ENCODE results near the gene PROKR1.
"Not testable (repeated sequence)": the region's sequence is repeated elsewhere in the genome, so short reads cannot be mapped to it uniquely, and the experiment has no call there.

Gene PROKR1

GRCh38 chr2:68659081-68659480, 15.7 kb downstream of the PROKR1 start:
- no peak for DNase-seq

GRCh38 chr2:68660658-68661057, 17.3 kb downstream of the PROKR1 start:
- DNase-seq = no peak

- DNase-seq = no peak
These were observed 19.1 kb downstream of the PROKR1 start for GRCh38 chr2:68662466-68662865.

GRCh38 chr2:68663371-68664156, 20.2 kb downstream of the PROKR1 start:
- no peak for DNase-seq

GRCh38 chr2:68667371-68667770, 24.0 kb downstream of the PROKR1 start:
- DNase-seq = no peak

- no peak for DNase-seq
These were observed 26.3 kb downstream of the PROKR1 start for GRCh38 chr2:68669651-68670050.

- DNase-seq = no peak
These were observed 28.6 kb downstream of the PROKR1 start for GRCh38 chr2:68671961-68672360.

- no peak for DNase-seq
These were observed 30.3 kb downstream of the PROKR1 start for GRCh38 chr2:68673631-68674030.

- no peak for DNase-seq
These were observed 32.1 kb downstream of the PROKR1 start for GRCh38 chr2:68675470-68675869.

GRCh38 chr2:68677837-68678236, 34.5 kb downstream of the PROKR1 start:
- DNase-seq = not testable (repeated sequence)

- peak; percentile 13 for DNase-seq
These were observed 36.0 kb downstream of the PROKR1 start for GRCh38 chr2:68679166-68679916.

GRCh38 chr2:68679917-68680267, 36.5 kb downstream of the PROKR1 start:
- not testable (repeated sequence) for DNase-seq

- DNase-seq = no peak
These were observed 40.8 kb downstream of the PROKR1 start for GRCh38 chr2:68684197-68684596.

GRCh38 chr2:68686178-68686577, 42.8 kb downstream of the PROKR1 start:
- no peak for DNase-seq

GRCh38 chr2:68687018-68687417, 43.6 kb downstream of the PROKR1 start:
- no peak for DNase-seq

- no peak for DNase-seq
These were observed 46.5 kb downstream of the PROKR1 start for GRCh38 chr2:68689553-68690537.

- no peak for DNase-seq
These were observed 47.5 kb downstream of the PROKR1 start for GRCh38 chr2:68690851-68691250.

GRCh38 chr2:68692511-68692910, 49.1 kb downstream of the PROKR1 start:
- DNase-seq = no peak

GRCh38 chr2:68693951-68694350, 50.6 kb downstream of the PROKR1 start:
- DNase-seq = no peak

GRCh38 chr2:68695971-68696370, 52.6 kb downstream of the PROKR1 start:
- no peak for DNase-seq

GRCh38 chr2:68696554-68696953, 53.2 kb downstream of the PROKR1 start:
- no peak for DNase-seq

- DNase-seq = no peak
These were observed 55.4 kb downstream of the PROKR1 start for GRCh38 chr2:68698567-68699377.

Data from CD4-positive, alpha-beta T cell treated with Interleukin-17A for 1 hour (primary cell).